GM23338 (cell line): ENCODE measurements around the gene AATF. TPM values are rescaled to one million over a fixed set of nuclear protein-coding genes. Genes with fewer than 3 reads are reported as not detected.

ENCODE experiments used
- ATAC-seq: fragments of 200-7000 bp; cut with Tn5 transposase; 3 replicates; pipeline ENCODE4 v1.9.1; 2020
- DNase-seq: peaks from one replicate; pipeline ENCODE4 v3.0.0-alpha.2; 2015; ENCODE audit warnings: low spot score
- H2AFZ ChIP-seq: fragments of 200-600 bp; sonication (generic); 2 replicates; pipeline ENCODE4 v1.8.0; 2016; ENCODE audit warnings: antibody characterized with exemption, mild to moderate bottlenecking, moderate library complexity
- H3F3A ChIP-seq: fragments of 200-600 bp; sonication (generic); replicated peaks from 2 replicates; pipeline ENCODE4 v1.8.0; 2017; ENCODE audit warnings: antibody characterized with exemption, mixed run types, low read depth
- H3K27ac ChIP-seq: fragments of 200-600 bp; sonication (generic); 2 replicates; pipeline ENCODE4 v1.6.1; 2016; ENCODE audit warnings: low read depth
- H3K27me3 ChIP-seq: fragments of 200-600 bp; sonication (generic); 2 replicates; pipeline ENCODE4 v1.8.0; 2016; ENCODE audit warnings: mild to moderate bottlenecking, mixed run types, moderate library complexity; ENCODE audit not compliant: insufficient read depth
- H3K36me3 ChIP-seq: fragments of 200-600 bp; sonication (generic); 2 replicates; pipeline ENCODE4 v1.8.0; 2016; ENCODE audit warnings: mild to moderate bottlenecking; ENCODE audit not compliant: insufficient read depth
- H3K4me1 ChIP-seq: fragments of 200-600 bp; sonication (generic); 2 replicates; pipeline ENCODE4 v1.8.0; 2016; ENCODE audit warnings: mild to moderate bottlenecking, moderate library complexity; ENCODE audit not compliant: insufficient read depth
- H3K4me2 ChIP-seq: fragments of 200-600 bp; sonication (generic); 2 replicates; pipeline ENCODE4 v1.7.1; 2017; ENCODE audit warnings: mixed run types
- H3K4me3 ChIP-seq: fragments of 200-600 bp; sonication (generic); 2 replicates; pipeline ENCODE4 v1.6.1; 2016; ENCODE audit warnings: mixed run types
- H3K79me2 ChIP-seq: fragments of 200-600 bp; sonication (generic); replicated peaks from 2 replicates; pipeline ENCODE4 v1.8.0; 2017; ENCODE audit warnings: mild to moderate bottlenecking; ENCODE audit not compliant: insufficient read depth
- H3K9me2 ChIP-seq: fragments of 200-600 bp; sonication (generic); 2 replicates; pipeline ENCODE4 v1.8.0; 2017; ENCODE audit not compliant: insufficient read depth
- H4K20me1 ChIP-seq: fragments of 200-600 bp; sonication (generic); replicated peaks from 2 replicates; pipeline ENCODE4 v1.8.0; 2017; ENCODE audit warnings: mild to moderate bottlenecking; ENCODE audit not compliant: insufficient read depth
- H3K27ac Mint-ChIP-seq: 2 replicates; pipeline ENCODE4 v1.8.0; 2020; ENCODE audit warnings: inconsistent platforms, mild to moderate bottlenecking, moderate library complexity, mixed read lengths
- H3K27me3 Mint-ChIP-seq: 3 replicates; pipeline ENCODE4 v1.8.0; 2022; ENCODE audit warnings: low read depth, mild to moderate bottlenecking, moderate library complexity, mixed read lengths, inconsistent platforms; ENCODE audit not compliant: insufficient read depth, poor library complexity
- H3K36me3 Mint-ChIP-seq: 3 replicates; pipeline ENCODE4 v1.8.0; 2021; ENCODE audit warnings: low read depth, mild to moderate bottlenecking, inconsistent platforms, moderate library complexity, mixed read lengths
- H3K4me1 Mint-ChIP-seq: 3 replicates; pipeline ENCODE4 v1.8.0; 2020; ENCODE audit warnings: mild to moderate bottlenecking, inconsistent platforms, mixed read lengths
- H3K4me3 Mint-ChIP-seq: 3 replicates; pipeline ENCODE4 v1.8.0; 2021; ENCODE audit warnings: moderate library complexity, mild to moderate bottlenecking, inconsistent platforms, mixed read lengths
- H3K9me3 Mint-ChIP-seq: 3 replicates; pipeline ENCODE4 v1.8.0; 2020; ENCODE audit warnings: moderate library complexity, mild to moderate bottlenecking, inconsistent platforms, mixed read lengths
- STAT1 ChIP-seq: IDR thresholded peaks from one replicate; pipeline ENCODE4 v1.6.1; 2016; ENCODE audit warnings: antibody characterized with exemption; ENCODE audit not compliant: unreplicated experiment
- ZNF462 ChIP-seq: fragments of 250-450 bp; sonication (Bioruptor Pico); IDR thresholded peaks from 2 replicates; pipeline ENCODE4 v1.5.0; 2020; ENCODE audit warnings: mild to moderate bottlenecking, moderate library complexity
- polyA plus RNA-seq: library from polyadenylated mRNA; unstranded; fragments of >200 nt; fragmentation: Nextera tagmentation; extraction: Ambion mirVana; gene quantifications from 2 replicates; pipeline ENCODE4 v1.2.1, GENCODE V29; 2016
- total RNA-seq: library from RNA; depleted of rRNA; stranded (reverse); fragments of >200 nt; shearing (Covaris generic); gene quantifications from 2 replicates; pipeline ENCODE4 v1.2.3, GENCODE V29; 2014
- TF ChIP-seq, protein P1 (sequence below): IDR thresholded peaks from one replicate; pipeline ENCODE4 v1.6.1; 2018; ENCODE audit warnings: antibody characterized with exemption; ENCODE audit not compliant: unreplicated experiment
- TF ChIP-seq, protein P2 (sequence below), 2 experiments: fragments of 200-600 bp in 1 of 2; sonication (generic) in 1 of 2; conservative IDR thresholded peaks; 2 replicates each; pipeline versions ENCODE4 v1.5.1 to v1.6.1; 2016 to 2017; ENCODE audit warnings: antibody characterized with exemption in 2 of 2, low read depth in 2 of 2, mild to moderate bottlenecking in 2 of 2, moderate library complexity in 1 of 2

The AATF gene
- total and polyA plus RNA-seq, 2 experiments from 2014 or later: 40.2 to 71.2 TPM

DNA sequence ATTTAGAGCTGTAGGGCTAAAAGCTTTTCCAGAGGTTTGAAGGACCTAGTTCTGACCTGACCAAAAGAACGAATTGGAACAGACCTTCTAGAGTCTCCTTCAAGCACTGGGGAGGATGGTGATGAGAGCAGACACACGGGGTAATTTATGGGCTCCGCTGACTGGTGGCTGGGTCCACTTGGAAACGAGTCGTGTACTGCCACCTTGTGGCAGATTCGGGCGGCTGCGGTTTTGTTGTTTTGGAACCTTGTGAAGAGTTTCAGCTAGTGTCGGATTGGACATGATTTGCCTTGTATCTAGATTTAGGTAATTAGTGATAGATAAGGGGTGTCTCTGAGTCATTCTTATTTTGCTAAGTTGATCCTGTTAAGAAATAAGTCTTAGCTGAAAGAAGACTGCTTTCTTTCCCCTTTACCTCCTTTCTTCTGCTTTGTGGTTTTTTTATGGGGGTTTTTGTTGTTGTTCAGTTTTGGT is 98.9 kb downstream of the AATF start:
- H3K27ac Mint-ChIP-seq: peak overlapping the region; percentile 14; the same call in 1 of the 2 replicates
- H3K4me1 ChIP-seq: peaks cover 48% of the 10 kb centered on the region
- peaks cover 14% of the 10 kb centered on the region for H3K27me3 Mint-ChIP-seq
- H3K36me3 Mint-ChIP-seq: peaks cover 7% of the 10 kb centered on the region; the same call in 1 of the 3 replicates
- no peaks in the 10 kb centered on the region for H3K27me3 ChIP-seq
- peak overlapping the region; percentile 56 for H3K4me2 ChIP-seq
- no peaks in the 10 kb centered on the region for H3K9me2 ChIP-seq
- H3K4me3 ChIP-seq: no peak overlapping the region
- H3K79me2 ChIP-seq: no peaks in the 10 kb centered on the region
- H2AFZ ChIP-seq: no peak overlapping the region
- H3K4me1 Mint-ChIP-seq: peaks cover 58% of the 10 kb centered on the region
- ATAC-seq (peak; percentile 87), DNase-seq (peak; percentile 96)
- H4K20me1 ChIP-seq: peaks cover 2% of the 10 kb centered on the region; the same call in 1 of the 2 replicates
- peaks cover 17% of the 10 kb centered on the region; the same call in 1 of the 2 replicates for H3F3A ChIP-seq
- H3K36me3 ChIP-seq: 0 out of 2 replicates have a peak, but pooled peaks cover 4% of the 10 kb centered on the region
- H3K27ac ChIP-seq: peak overlapping the region; percentile 22; the same call in 1 of the 2 replicates
- TF ChIP-seq, protein P1, sequence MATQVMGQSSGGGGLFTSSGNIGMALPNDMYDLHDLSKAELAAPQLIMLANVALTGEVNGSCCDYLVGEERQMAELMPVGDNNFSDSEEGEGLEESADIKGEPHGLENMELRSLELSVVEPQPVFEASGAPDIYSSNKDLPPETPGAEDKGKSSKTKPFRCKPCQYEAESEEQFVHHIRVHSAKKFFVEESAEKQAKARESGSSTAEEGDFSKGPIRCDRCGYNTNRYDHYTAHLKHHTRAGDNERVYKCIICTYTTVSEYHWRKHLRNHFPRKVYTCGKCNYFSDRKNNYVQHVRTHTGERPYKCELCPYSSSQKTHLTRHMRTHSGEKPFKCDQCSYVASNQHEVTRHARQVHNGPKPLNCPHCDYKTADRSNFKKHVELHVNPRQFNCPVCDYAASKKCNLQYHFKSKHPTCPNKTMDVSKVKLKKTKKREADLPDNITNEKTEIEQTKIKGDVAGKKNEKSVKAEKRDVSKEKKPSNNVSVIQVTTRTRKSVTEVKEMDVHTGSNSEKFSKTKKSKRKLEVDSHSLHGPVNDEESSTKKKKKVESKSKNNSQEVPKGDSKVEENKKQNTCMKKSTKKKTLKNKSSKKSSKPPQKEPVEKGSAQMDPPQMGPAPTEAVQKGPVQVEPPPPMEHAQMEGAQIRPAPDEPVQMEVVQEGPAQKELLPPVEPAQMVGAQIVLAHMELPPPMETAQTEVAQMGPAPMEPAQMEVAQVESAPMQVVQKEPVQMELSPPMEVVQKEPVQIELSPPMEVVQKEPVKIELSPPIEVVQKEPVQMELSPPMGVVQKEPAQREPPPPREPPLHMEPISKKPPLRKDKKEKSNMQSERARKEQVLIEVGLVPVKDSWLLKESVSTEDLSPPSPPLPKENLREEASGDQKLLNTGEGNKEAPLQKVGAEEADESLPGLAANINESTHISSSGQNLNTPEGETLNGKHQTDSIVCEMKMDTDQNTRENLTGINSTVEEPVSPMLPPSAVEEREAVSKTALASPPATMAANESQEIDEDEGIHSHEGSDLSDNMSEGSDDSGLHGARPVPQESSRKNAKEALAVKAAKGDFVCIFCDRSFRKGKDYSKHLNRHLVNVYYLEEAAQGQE: peak; percentile 2
- TF ChIP-seq, protein P2, sequence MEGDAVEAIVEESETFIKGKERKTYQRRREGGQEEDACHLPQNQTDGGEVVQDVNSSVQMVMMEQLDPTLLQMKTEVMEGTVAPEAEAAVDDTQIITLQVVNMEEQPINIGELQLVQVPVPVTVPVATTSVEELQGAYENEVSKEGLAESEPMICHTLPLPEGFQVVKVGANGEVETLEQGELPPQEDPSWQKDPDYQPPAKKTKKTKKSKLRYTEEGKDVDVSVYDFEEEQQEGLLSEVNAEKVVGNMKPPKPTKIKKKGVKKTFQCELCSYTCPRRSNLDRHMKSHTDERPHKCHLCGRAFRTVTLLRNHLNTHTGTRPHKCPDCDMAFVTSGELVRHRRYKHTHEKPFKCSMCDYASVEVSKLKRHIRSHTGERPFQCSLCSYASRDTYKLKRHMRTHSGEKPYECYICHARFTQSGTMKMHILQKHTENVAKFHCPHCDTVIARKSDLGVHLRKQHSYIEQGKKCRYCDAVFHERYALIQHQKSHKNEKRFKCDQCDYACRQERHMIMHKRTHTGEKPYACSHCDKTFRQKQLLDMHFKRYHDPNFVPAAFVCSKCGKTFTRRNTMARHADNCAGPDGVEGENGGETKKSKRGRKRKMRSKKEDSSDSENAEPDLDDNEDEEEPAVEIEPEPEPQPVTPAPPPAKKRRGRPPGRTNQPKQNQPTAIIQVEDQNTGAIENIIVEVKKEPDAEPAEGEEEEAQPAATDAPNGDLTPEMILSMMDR (conservative IDR thresholded peaks at IDR 0.05; ENCODE audit: low read depth in 2 of 2): peak; percentile 90 to 99
- TF ChIP-seq STAT1 (no peak), ZNF462 (CRISPR knock-in tag) (0 out of 2 replicates have a peak, but pooled peaks have one; percentile 50)
- H3K9me3 Mint-ChIP-seq: no peaks in the 10 kb centered on the region
- 0 out of 3 replicates have a peak overlapping the region, but pooled peaks have one; percentile 20 for H3K4me3 Mint-ChIP-seq
